Hippocampal formation (tissue), 2 donors: Measurements from ENCODE around the gene UBE2S.
A peak's percentile ranks its signal among the peaks of the same experiment; 100 is the strongest.
"Not testable (repeated sequence)": the region's sequence is repeated elsewhere in the genome, so short reads cannot be mapped to it uniquely, and the experiment has no call there.

Experiments used
- DNase-seq, 2 donors: peaks; one replicate each; lab custom pipeline; 2025; lab: John Stamatoyannopoulos, UW

Gene UBE2S

GRCh38 chr19:55440411-55441105, 33.0 kb upstream of the UBE2S start:
- DNase-seq = no peak

GRCh38 chr19:55439052-55439451, 31.5 kb upstream of the UBE2S start:
- no peak for DNase-seq

GRCh38 chr19:55437410-55437809, 29.8 kb upstream of the UBE2S start:
- no peak for DNase-seq

- no peak for DNase-seq
Measured at GRCh38 chr19:55436847-55437246, 29.3 kb upstream of the UBE2S start.

- no peak for DNase-seq
Measured at GRCh38 chr19:55435020-55435419, 27.4 kb upstream of the UBE2S start.

GRCh38 chr19:55434356-55434919, 26.9 kb upstream of the UBE2S start:
- no peak for DNase-seq

- no peak for DNase-seq
Measured at GRCh38 chr19:55433292-55433691, 25.7 kb upstream of the UBE2S start.

- no peak for DNase-seq
Measured at GRCh38 chr19:55432241-55432959, 24.8 kb upstream of the UBE2S start.

GRCh38 chr19:55431183-55431582, 23.6 kb upstream of the UBE2S start:
- DNase-seq = no peak

- peak; percentile 55 to 91 for DNase-seq
Measured at GRCh38 chr19:55426042-55426441, 18.5 kb upstream of the UBE2S start.

- no peak for DNase-seq
Measured at GRCh38 chr19:55424518-55424917, 16.9 kb upstream of the UBE2S start.

- DNase-seq = no peak
Measured at GRCh38 chr19:55423225-55424005, 15.8 kb upstream of the UBE2S start.

- DNase-seq = not testable (repeated sequence)
Measured at GRCh38 chr19:55421281-55421680, 13.7 kb upstream of the UBE2S start.

GRCh38 chr19:55419624-55420236, 12.1 kb upstream of the UBE2S start:
- DNase-seq = peak in 1 of 2 donors; percentile 44

GRCh38 chr19:55419103-55419502, 11.5 kb upstream of the UBE2S start:
- no peak for DNase-seq

- DNase-seq = peak; percentile 41 to 80
Measured at GRCh38 chr19:55418185-55418584, 10.6 kb upstream of the UBE2S start.

GRCh38 chr19:55410168-55410567, 2.6 kb upstream of the UBE2S start:
- no peak for DNase-seq

- DNase-seq = not testable (repeated sequence)
Measured at GRCh38 chr19:55409179-55409578, 1.6 kb upstream of the UBE2S start.

GRCh38 chr19:55408533-55408872, 915 bp upstream of the UBE2S start:
- no peak for DNase-seq

- peak; percentile 96 to 98 for DNase-seq
Measured at GRCh38 chr19:55407800-55408532, 378 bp upstream of the UBE2S start.

- no peak for DNase-seq
Measured at GRCh38 chr19:55406826-55407549, 600 bp downstream of the UBE2S start.
